RCC 7860 (cell line): ENCODE results near the gene RAB40C.

ENCODE experiments used
- DNase-seq: peaks from one replicate; pipeline ENCODE4 v3.0.0-alpha.2; 2015; ENCODE audit warnings: low spot score
- FAIRE-seq: peaks from 2 replicates; lab custom pipeline; 2012; peaks lifted over from hg19 to GRCh38; lab: Jason Lieb, UNC

The RAB40C gene

DNA sequence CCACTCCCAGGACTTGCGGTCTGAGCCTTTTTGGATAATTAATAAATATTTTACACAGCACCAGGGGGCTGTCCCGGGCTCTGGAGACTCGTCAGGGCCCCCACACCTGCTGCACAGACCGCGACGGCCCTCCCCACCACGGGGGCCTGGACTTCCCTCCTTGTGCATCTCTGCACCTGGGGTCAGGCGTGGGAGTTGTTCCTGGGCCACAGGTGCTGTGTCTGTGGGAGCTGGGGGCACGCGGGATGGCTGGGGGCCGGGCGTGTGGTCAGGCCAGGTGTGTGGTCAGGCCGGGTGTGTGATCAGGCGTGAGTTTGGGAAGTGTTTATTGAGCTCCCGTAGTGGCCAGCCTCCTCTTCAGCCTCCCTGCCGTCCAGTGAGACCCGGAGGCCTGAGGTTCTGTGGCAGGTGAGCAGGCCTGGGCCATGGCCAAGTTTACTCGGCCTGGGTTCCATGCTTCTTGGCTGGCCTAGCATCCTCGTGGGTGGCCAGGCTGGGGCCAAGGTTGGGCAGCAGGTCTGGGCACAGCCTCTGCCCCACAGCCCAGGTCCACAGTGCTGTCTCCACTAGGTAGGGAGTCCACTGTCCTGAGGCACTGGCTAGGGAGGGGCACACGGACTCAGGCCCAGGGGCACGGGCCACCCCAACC, 88.5 kb downstream of the RAB40C start:
- no peak for DNase-seq
- FAIRE-seq: no peak
